Hematopoietic multipotent progenitor cell treated with erythropoietin and hydrocortisone succinate and interleukin-3 and kit ligand, for 8 days (in vitro differentiated cells): ENCODE results near the gene UBE2M.
"Not testable (repeated sequence)": the region's sequence is repeated elsewhere in the genome, so short reads cannot be mapped to it uniquely, and the experiment has no call there.

ENCODE experiments used
- DNase-seq: peaks from one replicate; pipeline ENCODE4 v3.0.0-alpha.2; 2015

The UBE2M gene

DNA sequence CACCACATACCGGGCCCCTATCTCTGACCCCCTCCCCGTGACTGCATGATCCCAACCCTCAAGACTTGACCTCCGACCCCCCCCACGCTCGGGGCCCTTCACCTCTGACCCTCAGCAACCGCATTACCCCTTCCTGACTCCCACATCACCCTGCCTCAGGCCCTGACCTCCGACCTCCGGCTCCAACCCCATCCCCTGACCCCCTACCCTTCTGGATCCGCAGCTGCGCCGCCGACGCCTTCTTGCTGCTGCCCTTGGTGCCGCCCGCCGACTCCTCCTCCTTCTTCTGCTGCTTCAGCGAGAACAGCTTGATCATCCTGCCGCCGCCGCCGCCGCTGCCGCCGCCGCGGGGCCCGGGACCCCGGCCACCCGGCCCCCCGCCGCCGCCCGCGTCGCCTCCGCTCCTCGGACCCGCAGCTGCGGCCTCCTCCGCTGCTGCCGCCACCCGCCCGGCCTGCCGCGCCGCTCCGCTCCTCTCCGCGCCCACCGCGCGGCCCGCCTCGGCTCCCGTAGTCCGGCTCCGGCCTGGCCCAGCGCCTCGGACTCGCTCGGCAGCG is at the start of gene UBE2M:
Gene UBE2M (minus strand): TSS at position 546 of the 557 bp plus-strand sequence. CDS start 230 bp downstream, at position 316.
- DNase-seq, result no peak

DNA sequence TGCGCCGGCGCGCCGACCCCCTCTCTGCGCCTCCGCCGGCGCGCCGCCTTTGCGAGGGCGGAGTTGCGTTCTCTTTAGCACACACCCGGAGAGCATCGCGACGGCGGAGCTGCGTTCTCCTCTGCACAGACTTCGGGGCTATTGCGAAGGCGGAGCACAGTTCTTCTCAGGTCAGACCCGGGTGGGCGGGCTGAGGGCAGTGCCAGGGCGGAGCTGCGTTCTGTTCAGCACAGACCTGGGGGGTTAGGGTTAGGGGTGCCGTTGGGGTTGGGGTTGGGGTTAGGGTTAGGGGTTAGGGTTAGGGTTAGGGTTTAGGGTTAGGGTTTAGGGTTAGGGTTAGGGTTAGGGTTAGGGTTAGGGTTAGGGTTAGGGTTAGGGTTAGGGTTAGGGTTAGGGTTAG is 48.8 kb upstream of the UBE2M start:
- DNase-seq, result not testable (repeated sequence)

- not testable (repeated sequence) for DNase-seq
Observed at GRCh38 chr19:58606251-58606896, 48.0 kb upstream of the UBE2M start.

DNA sequence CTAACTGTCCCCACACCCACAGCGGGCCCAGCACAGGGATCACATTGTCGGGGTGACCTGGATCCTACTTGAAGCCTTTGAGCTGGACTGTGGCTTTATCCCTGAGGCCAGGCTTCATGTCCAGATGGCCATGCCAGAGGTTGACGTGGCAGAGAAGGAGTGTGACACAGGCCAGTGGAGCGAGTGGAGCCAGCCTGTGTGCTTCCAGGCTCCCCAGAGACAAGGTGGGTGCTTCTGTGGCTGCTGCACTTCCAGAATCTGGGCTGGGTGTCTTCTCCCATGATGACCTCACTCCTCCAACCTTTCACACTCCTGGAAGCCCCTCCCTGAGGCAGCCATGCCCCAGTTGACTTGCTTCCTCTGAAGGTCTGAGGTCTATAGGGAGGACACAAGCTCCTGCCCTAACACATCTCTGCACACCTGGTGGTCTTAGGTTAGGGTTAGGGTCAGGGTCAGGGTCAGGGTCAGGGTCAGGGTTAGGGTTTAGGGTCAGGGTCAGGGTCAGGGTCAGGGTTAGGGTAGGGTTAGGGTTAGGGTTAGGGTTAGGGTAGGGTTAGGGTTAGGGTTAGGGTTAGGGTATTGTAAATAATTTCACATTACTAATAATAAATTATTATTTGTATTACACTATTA is 27.8 kb upstream of the UBE2M start:
- no peak for DNase-seq

DNA sequence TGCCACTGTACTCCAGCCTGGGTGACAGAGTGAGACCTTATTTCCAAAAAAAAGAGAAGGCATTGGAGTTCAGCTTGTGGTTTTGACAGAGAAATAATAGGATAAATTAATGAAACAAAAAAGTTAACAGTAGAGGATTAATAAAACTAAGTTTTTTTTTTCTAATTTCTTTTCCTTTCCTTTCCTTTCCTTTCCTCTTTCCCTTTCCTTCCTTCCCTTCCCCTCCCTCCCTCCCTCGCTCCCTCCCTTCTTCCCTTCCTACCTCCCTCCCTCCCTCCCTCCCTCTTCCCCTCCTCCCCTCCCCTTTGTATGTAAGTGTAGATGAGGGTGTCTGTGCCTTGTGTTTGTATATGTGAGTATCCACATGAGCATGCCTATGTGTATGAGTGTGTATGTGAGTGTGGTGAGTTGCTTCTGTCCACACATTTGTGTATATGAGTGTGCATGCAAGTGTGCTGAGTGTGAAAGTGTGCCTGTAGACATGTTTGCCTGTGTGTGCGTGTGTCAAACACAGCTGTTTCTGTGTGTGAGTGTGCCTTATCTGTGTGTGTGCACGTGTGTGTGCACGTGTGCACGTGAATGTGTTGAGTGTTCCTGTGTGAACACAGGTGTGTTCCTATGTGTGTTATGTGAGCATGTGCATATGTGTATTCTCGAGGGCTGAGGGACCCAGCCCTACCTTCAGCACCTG is 27.2 kb upstream of the UBE2M start:
- peak; percentile 43 for DNase-seq

GRCh38 chr19:58584498-58585441 is 26.4 kb upstream of the UBE2M start:
- DNase-seq, result peak; percentile 95

DNA sequence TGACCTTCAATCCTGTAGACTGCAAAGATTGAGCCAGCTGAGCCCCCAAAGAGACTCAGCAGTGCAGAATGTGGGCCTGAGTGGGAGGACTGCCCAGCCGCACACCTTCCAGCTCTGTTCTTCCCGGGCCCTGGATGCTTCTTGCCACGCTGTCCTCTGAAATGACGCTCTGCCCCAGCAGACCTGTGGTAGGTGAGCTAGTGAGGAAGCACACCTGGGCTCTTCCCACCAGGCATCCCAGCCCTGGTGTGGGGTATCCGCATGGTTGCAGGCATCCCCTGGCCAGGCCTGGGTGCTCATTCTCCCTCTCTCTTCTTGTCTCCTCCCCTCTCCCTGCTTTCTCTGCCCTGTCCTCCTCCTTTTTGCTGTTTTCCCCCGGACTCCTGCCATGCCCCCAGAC is 24.6 kb upstream of the UBE2M start:
- no peak for DNase-seq

DNA sequence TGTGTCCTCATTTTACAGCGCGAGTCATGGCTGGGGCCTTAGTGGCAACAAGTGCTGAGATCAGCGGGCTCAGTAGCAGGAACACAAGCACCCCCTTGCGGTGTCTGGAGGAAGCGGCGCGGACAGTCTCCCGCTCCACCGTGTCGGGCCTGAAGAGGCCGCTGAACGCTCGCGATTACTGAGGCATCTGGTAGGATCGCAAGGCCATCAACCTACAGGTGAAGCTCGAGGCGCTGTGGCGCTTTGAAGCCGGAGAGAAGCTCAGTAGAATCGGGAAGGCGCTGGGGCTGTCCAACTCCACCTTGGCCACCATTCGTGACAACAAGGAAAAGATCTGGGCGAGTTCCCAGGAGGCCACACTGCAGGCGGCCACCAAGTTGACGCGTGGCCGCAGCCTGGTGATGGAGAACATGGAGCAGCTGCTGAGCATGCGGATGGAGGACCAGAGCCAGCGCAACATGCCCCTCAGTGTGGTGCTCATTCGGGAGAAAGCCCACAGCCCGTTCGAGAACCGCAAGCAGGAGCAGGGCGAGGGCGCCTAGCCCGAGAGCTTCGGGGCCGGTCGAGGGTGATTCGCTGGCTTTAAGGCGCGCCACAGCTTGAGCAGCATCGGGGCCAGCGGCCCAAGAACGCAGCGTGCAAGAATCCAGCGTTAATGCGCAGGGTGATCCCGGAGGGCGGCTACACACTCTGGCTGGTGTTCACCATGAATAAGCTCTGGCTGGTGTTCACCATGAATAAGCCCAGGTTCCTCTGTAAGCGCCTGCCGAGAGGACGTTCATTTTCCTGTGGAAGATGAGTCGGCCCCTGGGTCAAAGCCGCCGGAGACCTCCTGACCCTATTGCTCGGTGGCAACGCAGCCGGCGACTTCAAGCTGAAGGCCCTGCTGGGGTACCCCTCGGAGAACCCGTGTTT is 23.1 kb upstream of the UBE2M start:
- peak; percentile 94 for DNase-seq

DNA sequence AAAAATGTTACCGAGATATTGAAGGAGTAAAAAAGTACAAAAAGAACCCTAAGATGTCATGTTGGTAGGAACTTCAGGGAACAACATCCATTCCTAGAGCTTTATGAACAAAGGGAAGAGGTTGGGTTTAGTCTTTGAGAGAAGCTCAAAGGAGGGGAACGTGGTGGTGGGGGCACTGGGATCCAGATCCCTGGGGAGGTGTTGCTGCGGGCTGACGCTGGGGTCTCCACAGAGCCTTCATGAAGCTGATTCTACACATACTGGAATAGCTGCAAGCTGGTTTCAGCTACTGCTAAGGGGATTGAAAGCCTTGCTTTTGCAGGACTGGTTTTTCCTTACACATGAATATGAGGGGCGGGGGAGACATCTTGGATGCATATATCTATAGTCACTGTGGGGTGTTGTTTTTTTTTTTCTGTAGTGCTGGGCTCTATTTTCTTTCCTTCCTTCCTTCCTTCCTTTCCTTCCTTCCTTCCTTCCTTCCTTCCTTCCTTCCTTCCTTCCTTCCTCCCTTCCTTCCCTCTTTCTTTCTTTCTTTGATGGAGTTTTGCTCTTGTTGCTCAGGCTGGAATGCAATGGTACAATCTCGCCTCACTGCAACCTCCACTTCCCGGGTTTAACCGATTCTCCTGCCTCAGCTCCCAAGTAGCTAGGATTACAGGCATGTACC is 21.2 kb upstream of the UBE2M start:
- DNase-seq, result no peak

DNA sequence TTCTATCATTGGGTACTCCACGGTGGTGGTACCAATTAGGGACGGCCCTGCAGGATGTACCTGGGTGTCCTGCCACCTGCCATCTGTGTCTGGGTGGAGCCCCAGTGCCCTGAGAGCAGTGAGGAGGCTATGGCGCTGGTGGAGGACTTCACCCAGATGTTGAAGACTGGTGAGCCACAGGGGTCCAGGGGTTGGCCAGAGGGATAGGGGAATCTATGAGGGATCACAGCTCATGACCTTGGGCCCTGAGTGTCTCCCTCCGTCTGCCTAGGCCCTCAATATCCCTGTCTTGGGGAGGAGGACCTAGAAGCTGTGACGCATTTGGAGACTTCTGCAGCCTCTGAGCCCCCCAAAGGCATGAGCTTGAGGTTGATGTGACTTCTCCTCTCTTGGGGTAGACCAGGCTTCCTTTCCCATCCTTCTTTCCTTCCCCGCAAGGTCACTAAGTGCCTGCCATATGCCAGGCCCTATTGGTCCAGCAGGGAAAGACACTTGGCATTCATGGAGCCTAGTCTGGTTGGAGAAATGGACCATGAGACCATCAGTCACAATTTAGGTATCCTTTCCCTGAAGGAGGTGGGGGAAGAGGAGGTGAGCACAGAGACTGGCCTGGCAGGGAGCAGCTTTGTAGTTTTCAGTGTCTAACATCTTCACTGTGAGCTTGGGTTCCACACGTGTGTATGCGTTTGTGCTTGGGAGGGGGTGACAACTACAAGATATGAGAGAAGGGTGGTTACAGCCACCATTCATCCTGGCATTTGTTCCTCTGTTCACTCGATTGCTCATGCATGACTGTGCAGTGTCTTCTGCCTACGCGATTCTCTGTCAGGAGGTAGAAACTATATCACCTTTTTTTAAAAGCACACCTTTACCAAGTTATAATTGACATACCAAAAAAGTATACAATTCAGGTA is 19.9 kb upstream of the UBE2M start:
- no peak for DNase-seq

- DNase-seq, result not testable (repeated sequence)
Observed at GRCh38 chr19:58577581-58577980, 19.2 kb upstream of the UBE2M start.

- peak; percentile 91 for DNase-seq
Observed at GRCh38 chr19:58575183-58576041, 17.0 kb upstream of the UBE2M start.

- no peak for DNase-seq
Observed at GRCh38 chr19:58573658-58574164, 15.3 kb upstream of the UBE2M start.

- peak; percentile 100 for DNase-seq
Observed at GRCh38 chr19:58572818-58573657, 14.6 kb upstream of the UBE2M start, which contains the start of gene MZF1. Gene MZF1, minus strand, starts transcription at chr19:58573335. Its CDS starts 1,946 bp downstream, at chr19:58571389.

DNA sequence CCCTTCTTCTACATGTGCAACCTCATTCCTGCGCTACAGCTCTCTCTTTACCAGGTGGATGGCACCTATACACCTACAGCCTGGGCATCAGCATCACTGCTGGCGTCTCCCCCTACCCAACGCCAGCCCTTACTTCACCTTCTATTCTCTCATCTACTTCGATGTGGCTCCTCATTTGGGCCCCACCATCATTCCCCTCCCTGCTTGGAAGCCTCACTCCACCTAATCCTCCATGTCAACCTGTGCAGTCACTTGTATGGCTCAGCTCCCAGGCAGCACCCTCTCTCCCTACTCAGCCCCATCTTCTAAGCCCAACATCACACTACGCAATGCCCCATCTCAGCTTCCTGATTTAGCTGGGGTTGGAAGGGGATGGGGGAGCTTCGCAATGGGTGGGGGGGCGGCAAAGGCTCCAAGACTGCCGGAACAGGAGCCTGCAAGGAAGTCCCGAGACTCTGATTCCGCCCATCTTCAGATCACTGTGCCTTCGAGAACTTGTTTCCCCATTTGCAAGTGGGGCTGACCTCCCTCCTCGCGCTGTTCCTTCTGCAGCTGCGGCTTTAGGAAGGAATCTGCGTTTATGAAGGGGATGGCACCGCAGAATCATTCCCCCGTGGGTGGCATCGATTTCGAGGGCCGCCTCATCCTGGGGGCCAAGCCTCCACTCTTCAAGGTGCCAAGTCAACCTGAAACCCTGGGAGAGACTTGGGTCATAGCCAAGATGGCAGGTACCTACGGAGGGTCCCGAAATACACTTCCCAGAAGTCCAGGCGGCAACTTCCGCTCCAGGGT is 13.8 kb upstream of the UBE2M start:
- DNase-seq, result no peak

DNA sequence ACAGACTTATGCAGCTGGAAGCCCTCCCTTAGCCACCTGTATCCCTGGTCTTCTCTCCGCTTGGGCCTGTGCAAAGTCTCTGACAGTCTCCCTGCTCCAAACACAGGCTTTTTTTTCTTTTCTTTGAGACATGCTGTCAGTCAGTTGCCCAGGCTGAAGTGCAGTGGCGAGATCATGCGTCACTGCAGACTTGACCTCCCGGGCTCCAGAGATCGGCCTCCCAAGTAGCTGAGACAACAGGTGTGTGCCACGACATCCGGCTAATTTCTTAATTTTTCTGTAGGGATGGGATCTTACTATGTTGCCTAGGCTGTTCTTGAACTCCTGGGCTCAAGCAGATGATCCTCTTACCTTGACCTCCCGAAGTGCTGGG is 13.2 kb upstream of the UBE2M start:
- DNase-seq, result no peak
